ENCODE data around the gene XPO1. TPM values are rescaled to one million over a fixed set of nuclear protein-coding genes. Genes with fewer than 3 reads are reported as not detected.
"Not testable (repeated sequence)": the region's sequence is repeated elsewhere in the genome, so short reads cannot be mapped to it uniquely, and the experiment has no call there.

The XPO1 gene
- total RNA-seq, 4 donors from 2014 or later = 49.7 to 96.6 (median 73.1) TPM

DNA sequence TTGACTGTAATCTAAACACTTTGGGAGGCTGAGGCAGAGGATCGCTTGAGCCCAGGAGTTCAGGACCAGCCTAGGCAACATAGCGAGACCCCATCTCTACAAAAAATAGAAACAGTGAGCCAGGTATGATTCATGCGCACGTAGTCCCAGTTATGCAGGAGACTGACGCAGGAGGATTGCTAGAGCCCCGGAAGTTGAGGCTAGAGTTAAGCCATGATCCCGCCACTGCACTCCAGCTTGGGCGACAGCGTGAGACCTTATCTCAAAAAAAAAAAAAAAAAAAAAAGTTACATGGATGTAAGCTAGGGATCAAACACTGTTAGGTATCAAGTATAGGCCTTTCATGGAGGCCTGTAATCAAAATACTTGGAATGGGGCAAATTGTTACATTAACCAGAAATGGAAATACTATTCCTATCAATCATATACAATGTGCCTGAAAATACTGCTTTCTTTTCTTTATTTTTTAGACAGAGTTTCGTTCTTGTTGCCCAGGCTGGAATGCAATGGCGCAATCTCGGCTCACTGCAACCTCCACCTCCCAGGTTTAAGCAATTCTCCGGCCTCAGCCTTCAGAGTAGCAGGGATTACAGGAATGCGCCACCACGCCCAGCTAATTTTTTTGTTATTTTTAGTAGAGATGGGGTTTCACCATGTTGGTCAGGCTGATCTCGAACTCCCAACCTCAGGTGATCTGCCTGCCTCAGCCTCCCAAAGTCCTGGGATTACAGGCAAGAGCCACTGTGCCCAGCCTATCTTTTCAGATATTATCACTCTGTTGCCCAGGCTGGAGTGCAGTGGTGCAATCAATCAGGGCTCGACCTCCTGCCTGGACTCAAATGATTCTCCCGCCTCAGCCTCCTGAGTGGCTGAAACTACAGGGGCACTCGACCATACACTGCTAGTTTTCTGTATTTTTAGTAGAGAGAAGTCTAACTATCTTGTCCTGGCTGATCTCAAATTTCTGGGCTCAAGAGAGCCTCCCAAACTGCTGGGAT is 27.2 kb downstream of the XPO1 start:
- DNase-seq (ENCODE audit: low spot score) = no peak
- TF ChIP-seq, protein P1, sequence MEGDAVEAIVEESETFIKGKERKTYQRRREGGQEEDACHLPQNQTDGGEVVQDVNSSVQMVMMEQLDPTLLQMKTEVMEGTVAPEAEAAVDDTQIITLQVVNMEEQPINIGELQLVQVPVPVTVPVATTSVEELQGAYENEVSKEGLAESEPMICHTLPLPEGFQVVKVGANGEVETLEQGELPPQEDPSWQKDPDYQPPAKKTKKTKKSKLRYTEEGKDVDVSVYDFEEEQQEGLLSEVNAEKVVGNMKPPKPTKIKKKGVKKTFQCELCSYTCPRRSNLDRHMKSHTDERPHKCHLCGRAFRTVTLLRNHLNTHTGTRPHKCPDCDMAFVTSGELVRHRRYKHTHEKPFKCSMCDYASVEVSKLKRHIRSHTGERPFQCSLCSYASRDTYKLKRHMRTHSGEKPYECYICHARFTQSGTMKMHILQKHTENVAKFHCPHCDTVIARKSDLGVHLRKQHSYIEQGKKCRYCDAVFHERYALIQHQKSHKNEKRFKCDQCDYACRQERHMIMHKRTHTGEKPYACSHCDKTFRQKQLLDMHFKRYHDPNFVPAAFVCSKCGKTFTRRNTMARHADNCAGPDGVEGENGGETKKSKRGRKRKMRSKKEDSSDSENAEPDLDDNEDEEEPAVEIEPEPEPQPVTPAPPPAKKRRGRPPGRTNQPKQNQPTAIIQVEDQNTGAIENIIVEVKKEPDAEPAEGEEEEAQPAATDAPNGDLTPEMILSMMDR (IDR thresholded peaks at IDR 0.05) = no peak
- ATAC-seq (ENCODE audit: low FRiP score) = no peak

DNA sequence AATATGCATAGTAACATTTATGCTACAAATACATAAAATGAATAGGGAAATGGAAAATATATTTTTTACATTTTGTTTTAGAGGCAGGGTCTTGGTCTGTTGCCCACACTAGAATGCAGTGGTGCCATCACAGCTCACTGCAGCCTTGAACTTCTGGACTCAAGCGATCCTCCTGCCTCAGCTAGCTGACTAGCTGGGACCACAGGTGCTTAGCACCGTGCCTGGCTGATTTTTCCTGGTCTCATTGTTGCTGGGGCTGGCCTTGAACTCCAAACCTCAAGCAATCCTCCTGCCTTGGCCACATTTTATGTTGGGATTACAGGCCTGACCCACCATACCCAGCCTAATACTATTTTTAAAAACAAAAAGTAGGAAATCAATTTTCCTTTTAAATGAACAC is 33.2 kb downstream of the XPO1 start:
- ATAC-seq (ENCODE audit: low FRiP score) (no peak), DNase-seq (ENCODE audit: low spot score) (no peak)
- TF ChIP-seq, protein P1 (IDR thresholded peaks at IDR 0.05) = no peak

DNA sequence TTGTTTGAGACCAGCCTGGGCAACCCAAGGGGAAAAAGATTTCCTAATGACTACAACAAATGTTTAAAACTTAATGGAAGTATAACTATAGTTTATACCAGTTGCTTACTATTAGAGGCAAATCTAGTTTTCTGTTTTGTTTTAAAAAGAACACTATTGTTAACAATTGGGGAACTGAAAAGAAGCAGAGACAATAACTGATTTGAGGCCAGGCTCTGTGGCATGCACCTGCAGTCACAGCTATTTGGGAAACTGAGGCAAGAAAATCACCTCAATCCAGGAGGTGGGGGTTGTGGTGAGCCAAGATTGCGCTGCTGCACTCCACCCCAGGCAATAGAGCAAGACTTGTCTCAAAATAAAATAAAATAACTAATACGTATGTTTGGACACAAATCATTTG is 39.1 kb downstream of the XPO1 start:
- TF ChIP-seq, protein P1 (IDR thresholded peaks at IDR 0.05) = no peak
- no peak for DNase-seq (ENCODE audit: low spot score)
- no peak for ATAC-seq (ENCODE audit: low FRiP score)

DNA sequence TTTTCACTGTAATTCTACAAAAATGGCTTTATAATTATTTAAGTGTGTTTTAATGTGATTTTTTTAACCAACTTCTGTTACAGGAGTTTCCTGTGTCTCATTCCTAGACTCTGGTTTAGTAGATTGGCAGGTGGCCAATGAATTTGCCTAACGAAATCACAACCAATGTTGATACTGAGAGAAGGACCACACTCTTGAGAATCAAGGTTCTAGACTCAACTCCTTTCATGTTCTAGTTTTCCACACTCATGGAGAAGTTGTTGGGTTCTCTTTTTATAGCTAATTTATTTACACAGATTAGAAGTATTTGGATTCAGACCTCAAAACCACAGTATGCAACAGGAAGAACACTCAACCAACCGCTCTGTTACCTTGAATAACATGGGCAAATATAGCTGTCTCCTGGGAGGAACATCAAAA is 44.6 kb downstream of the XPO1 start:
- no peak for DNase-seq (ENCODE audit: low spot score)
- no peak for ATAC-seq (ENCODE audit: low FRiP score)

DNA sequence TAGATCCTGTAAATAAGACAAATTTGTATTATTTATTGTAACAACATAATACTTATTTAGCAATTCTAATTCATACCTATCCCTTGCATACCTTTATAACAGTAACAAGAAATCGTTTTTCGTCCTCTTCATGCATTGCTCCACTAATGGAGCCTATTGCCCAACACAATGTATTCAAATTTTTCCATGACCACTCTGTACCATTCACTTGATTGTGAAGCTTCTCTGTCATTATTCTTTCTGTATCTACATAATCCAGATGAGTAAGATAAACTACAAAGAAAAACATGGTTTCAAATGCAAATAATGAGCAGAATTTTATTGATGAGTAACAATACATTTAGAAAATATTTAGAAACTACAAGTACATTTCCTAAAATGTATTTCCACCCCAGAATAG is 45.7 kb downstream of the XPO1 start:
- DNase-seq (ENCODE audit: low spot score) = no peak
- TF ChIP-seq, protein P1 (IDR thresholded peaks at IDR 0.05) = no peak
- no peak for ATAC-seq (ENCODE audit: low FRiP score)

More for the DNA sequence above, 44.6 kb downstream of the XPO1 start:
- TF ChIP-seq, protein P1 (IDR thresholded peaks at IDR 0.05) = no peak

DNA sequence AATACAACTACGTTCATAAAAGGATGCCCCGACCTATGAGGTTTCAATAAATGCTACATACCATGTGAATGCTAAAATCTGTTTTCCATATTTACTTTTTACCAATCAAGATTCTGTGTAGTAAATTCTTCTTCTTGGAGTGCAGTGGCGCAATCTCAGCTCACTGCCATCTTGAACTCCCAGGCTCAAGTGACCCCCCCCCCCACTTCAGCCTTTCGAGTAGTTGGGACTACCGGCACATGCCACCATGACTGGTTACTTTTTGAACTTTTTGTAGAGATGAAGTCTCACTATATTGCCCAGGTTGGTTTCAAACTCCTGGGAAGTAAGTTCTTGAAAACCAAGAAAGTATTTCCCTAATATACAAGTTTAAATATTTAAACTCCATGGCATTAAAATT is 52.9 kb downstream of the XPO1 start:
- no peak for DNase-seq (ENCODE audit: low spot score)
- no peak for ATAC-seq (ENCODE audit: low FRiP score)
- TF ChIP-seq, protein P1 (IDR thresholded peaks at IDR 0.05) = no peak

DNA sequence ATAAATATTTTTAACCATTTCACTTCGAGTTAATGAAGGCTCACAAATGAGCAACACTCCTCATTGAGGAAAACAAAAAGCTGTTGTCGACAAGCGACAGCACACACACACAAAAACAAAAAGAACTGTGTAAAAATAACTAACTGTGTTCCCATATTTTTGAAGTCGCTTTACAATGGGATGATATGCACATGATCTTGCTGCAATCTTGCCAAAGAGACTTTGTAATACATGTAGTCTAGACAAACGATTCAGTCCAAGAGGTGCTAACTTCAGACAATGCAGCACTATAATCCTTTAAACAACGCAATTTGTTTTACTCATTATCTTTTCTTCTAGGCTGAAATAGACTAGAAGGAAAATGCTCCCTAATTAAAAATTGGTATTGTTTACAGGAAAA is 60.1 kb downstream of the XPO1 start:
- DNase-seq (ENCODE audit: low spot score) (no peak), ATAC-seq (ENCODE audit: low FRiP score) (no peak)
- TF ChIP-seq, protein P1 (IDR thresholded peaks at IDR 0.05) = no peak

DNA sequence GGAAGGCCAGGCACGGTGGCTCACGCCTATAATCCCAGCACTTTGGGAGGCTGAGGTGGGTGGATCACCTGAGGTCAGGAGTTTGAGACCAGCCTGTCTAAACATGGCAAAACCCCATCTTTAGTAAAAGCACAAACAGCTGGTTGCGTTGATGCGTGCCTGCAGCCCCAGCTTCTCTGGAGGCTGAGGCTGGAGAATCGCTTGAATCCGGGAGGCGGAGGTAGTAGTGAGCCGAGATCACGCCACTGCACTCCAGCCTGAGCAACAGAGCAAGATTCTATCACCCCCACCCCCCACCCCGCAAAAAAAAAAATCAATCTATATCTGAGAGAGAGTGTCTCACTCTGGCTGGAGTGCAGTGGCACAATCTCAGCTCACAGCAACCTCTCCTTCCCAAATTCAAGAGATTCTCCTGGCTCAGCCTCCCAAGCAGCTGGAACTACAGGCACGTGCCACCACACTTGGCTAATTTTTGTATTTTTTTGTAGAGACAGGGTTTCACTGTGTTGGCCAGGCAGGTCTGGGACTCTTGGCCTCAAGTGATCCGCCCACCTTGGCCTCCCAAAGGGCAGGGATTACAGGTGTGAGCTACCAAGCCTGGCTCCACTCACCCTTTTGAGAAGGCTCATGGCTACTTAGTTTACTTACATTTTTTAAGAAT is 61.1 kb downstream of the XPO1 start:
- not testable (repeated sequence) for ATAC-seq (ENCODE audit: low FRiP score); DNase-seq (ENCODE audit: low spot score)
